Limb (tissue), 2 donors: ENCODE measurements around the gene RCAN2.

Experiments used
- DNase-seq, 2 donors: peaks; one replicate each; pipeline ENCODE4 v3.0.0-alpha.2; 2016; ENCODE audit errors: extremely low spot score in 2 of 2

The RCAN2 gene

GRCh38 chr6:46293641-46294316 is 197.5 kb downstream of the RCAN2 start:
- no peak for DNase-seq

- DNase-seq: no peak
Measured at GRCh38 chr6:46291880-46292279, 199.4 kb downstream of the RCAN2 start.

GRCh38 chr6:46291275-46291633 is 200.0 kb downstream of the RCAN2 start:
- DNase-seq: no peak

GRCh38 chr6:46290421-46291274 is 200.6 kb downstream of the RCAN2 start:
- no peak for DNase-seq

- DNase-seq: no peak
Measured at GRCh38 chr6:46289898-46290297, 201.4 kb downstream of the RCAN2 start.

GRCh38 chr6:46288835-46289234 is 202.4 kb downstream of the RCAN2 start:
- DNase-seq: no peak

GRCh38 chr6:46287681-46288080 is 203.6 kb downstream of the RCAN2 start:
- DNase-seq: no peak

GRCh38 chr6:46287043-46287442 is 204.2 kb downstream of the RCAN2 start:
- DNase-seq: no peak

- no peak for DNase-seq
Measured at GRCh38 chr6:46284475-46284874, 206.8 kb downstream of the RCAN2 start.

GRCh38 chr6:46281110-46281509 is 210.1 kb downstream of the RCAN2 start:
- DNase-seq: no peak

- DNase-seq: no peak
Measured at GRCh38 chr6:46279874-46280273, 211.4 kb downstream of the RCAN2 start.

GRCh38 chr6:46276576-46277142 is 214.6 kb downstream of the RCAN2 start:
- DNase-seq: no peak

GRCh38 chr6:46274502-46274901 is 216.7 kb downstream of the RCAN2 start:
- no peak for DNase-seq

- no peak for DNase-seq
Measured at GRCh38 chr6:46273911-46274310, 217.3 kb downstream of the RCAN2 start.

GRCh38 chr6:46271728-46272127 is 219.5 kb downstream of the RCAN2 start:
- no peak for DNase-seq

GRCh38 chr6:46271107-46271506 is 220.1 kb downstream of the RCAN2 start:
- DNase-seq: no peak

- DNase-seq: no peak
Measured at GRCh38 chr6:46270336-46270735, 220.9 kb downstream of the RCAN2 start.

GRCh38 chr6:46269447-46270229 is 221.6 kb downstream of the RCAN2 start:
- DNase-seq: peak in 1 of 2 donors; percentile 12

- no peak for DNase-seq
Measured at GRCh38 chr6:46267515-46267914, 223.7 kb downstream of the RCAN2 start.

GRCh38 chr6:46265373-46265772 is 225.9 kb downstream of the RCAN2 start:
- no peak for DNase-seq

GRCh38 chr6:46263707-46264086 is 227.6 kb downstream of the RCAN2 start:
- peak in 1 of 2 donors; percentile 31 for DNase-seq
